AG10803 (cell line): ENCODE data around the gene CERS6.

ENCODE experiments used
- DNase-seq: peaks from one replicate; pipeline ENCODE4 v3.0.0; 2010; ENCODE audit warnings: low read depth
- H3K4me3 ChIP-seq: 2 replicates; pipeline ENCODE4 v1.5.1; 2011; ENCODE audit warnings: mild to moderate bottlenecking, low read length, control low read depth
- TF ChIP-seq, protein P1 (sequence below): conservative IDR thresholded peaks from 2 replicates; pipeline ENCODE4 v1.5.1; 2011; ENCODE audit warnings: mild to moderate bottlenecking, low read length, control low read depth, inconsistent platforms

Gene CERS6

GRCh38 chr2:168596881-168597655, 141.0 kb downstream of the CERS6 start:
- no peak overlapping the region for H3K4me3 ChIP-seq
- no peak for DNase-seq
- TF ChIP-seq, protein P1, sequence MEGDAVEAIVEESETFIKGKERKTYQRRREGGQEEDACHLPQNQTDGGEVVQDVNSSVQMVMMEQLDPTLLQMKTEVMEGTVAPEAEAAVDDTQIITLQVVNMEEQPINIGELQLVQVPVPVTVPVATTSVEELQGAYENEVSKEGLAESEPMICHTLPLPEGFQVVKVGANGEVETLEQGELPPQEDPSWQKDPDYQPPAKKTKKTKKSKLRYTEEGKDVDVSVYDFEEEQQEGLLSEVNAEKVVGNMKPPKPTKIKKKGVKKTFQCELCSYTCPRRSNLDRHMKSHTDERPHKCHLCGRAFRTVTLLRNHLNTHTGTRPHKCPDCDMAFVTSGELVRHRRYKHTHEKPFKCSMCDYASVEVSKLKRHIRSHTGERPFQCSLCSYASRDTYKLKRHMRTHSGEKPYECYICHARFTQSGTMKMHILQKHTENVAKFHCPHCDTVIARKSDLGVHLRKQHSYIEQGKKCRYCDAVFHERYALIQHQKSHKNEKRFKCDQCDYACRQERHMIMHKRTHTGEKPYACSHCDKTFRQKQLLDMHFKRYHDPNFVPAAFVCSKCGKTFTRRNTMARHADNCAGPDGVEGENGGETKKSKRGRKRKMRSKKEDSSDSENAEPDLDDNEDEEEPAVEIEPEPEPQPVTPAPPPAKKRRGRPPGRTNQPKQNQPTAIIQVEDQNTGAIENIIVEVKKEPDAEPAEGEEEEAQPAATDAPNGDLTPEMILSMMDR = no peak

DNA sequence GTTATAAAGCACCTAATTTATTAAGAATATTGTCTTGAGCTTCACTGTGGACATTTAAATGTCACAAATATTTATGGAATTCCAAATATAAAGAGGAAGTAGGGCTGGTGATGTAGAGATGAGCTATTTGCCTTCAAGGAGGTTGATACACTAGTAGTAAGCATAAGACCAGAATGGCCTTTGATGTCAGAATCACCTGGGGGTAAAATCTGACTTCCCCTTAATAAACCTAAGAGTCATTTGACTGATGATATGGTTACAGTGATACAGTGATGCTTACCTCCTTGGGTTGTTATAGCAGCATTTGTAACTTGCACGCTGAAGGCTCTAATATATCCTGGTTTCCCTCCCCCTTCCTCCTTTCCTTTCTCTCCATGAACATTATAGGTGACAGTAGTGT, 143.7 kb downstream of the CERS6 start:
- TF ChIP-seq, protein P1 = no peak
- DNase-seq = no peak
- H3K4me3 ChIP-seq = no peak overlapping the region

GRCh38 chr2:168600949-168601348, 144.9 kb downstream of the CERS6 start:
- no peak overlapping the region for H3K4me3 ChIP-seq
- DNase-seq = no peak
- TF ChIP-seq, protein P1 = no peak

DNA sequence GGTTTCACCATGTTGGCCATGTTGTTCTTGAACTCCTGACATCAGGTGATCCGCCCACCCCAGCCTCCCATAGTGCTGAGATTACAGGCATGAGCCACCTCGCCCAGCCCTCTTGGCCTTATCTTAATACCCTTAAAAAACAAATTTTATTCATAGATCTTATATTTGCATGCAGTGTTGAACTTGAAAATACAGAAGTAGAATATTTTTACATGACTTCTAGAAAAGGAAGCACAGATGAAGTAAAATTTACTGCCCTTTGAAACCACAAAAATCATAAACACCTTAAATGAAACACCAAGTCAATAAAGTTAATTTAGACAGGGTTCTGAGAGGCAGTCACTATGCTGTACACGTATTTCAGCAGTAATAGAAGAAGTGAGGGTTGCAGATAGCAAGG, 145.7 kb downstream of the CERS6 start:
- no peak for DNase-seq
- H3K4me3 ChIP-seq = no peak overlapping the region
- TF ChIP-seq, protein P1 = no peak

- DNase-seq = no peak
- TF ChIP-seq, protein P1 = no peak
- H3K4me3 ChIP-seq = no peak overlapping the region
Observed at GRCh38 chr2:168602379-168602778, 146.3 kb downstream of the CERS6 start.

DNA sequence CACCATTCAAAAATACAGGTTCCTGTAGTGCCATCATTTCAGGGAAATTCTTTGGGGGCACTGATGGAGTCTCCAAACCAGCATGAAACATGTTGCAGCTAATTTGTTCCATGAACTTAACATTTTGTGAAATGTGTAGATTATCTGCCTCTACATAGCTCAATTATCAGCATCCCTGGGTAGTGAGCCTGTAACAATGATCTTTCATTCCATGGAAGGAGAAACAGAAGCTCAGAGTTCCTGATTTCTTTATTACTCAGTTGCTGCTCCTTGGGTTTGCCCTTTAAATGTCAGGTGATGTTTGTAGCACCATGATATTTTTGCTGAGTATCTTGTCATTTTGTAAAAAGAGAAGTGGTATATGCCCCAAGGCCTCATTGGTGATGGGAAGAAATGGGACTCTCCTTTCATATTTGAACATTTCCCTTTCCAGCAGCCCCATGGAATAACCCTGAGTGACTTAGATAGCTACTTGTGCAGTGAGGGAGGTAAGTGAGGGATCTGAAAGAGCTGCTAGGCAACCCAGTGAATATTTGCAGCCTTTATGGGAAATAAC, 146.9 kb downstream of the CERS6 start:
- DNase-seq = no peak
- TF ChIP-seq, protein P1 = no peak
- H3K4me3 ChIP-seq = no peak overlapping the region

- TF ChIP-seq, protein P1 = no peak
- DNase-seq = peak; percentile 15
- no peak overlapping the region for H3K4me3 ChIP-seq
Observed at GRCh38 chr2:168603439-168603961, 147.4 kb downstream of the CERS6 start.
